K562 (cell line): ENCODE data around the gene MAN2B1. TPM values are rescaled to one million over a fixed set of nuclear protein-coding genes. Genes with fewer than 3 reads are reported as not detected.
A peak's percentile ranks its signal among the peaks of the same experiment; 100 is the strongest.

ENCODE experiments used
- ARID4B ChIP-seq: sonication (generic); formaldehyde crosslinking; IDR thresholded peaks from 2 replicates; pipeline ENCODE4 v1.8.0; 2022; ENCODE audit warnings: mild to moderate bottlenecking, missing genetic modification reagents
- ELK1 ChIP-seq: sonication (generic); formaldehyde crosslinking; IDR thresholded peaks from 2 replicates; pipeline ENCODE4 v1.8.1; 2022; ENCODE audit warnings: missing genetic modification reagents
- ETV1 ChIP-seq: fragments of 450-650 bp; conservative IDR thresholded peaks from 2 replicates; pipeline ENCODE4 v1.6.1; 2016; ENCODE audit warnings: missing genetic modification characterization, control low read depth, low read depth, missing compliant biosample characterization
- GABPB2 ChIP-seq: fragments of 250-450 bp; sonication (Bioruptor Pico); conservative IDR thresholded peaks from 2 replicates; pipeline ENCODE4 v1.5.1; 2021; ENCODE audit warnings: mild to moderate bottlenecking
- GTF2E2 ChIP-seq: fragments of 200-800 bp; sonication (Bioruptor generic); IDR thresholded peaks from 2 replicates; pipeline ENCODE4 v1.6.1; 2016; ENCODE audit warnings: missing genetic modification characterization, missing compliant biosample characterization
- KHSRP ChIP-seq: fragments of 450-650 bp; IDR thresholded peaks from 2 replicates; pipeline ENCODE4 v1.6.1; 2017
- NCOA6 ChIP-seq: fragments of 450-650 bp; IDR thresholded peaks from 2 replicates; pipeline ENCODE4 v1.6.1; 2017; ENCODE audit warnings: mild to moderate bottlenecking
- NRF1 ChIP-seq, 2 experiments: fragments of 450-650 bp; IDR thresholded peaks in 1 of 2; conservative IDR thresholded peaks in 1 of 2; 2 replicates each; pipeline ENCODE4 v1.6.1; 2014; ENCODE audit warnings: mild to moderate bottlenecking in 2 of 2
- POLR3A ChIP-seq: IDR thresholded peaks from 2 replicates; pipeline ENCODE4 v1.6.1; 2011; ENCODE audit warnings: borderline replicate concordance, mild to moderate bottlenecking, moderate library complexity; ENCODE audit not compliant: insufficient read length, insufficient read depth; ENCODE audit errors: extremely low read depth
- POU5F1 ChIP-seq: fragments of 150-350 bp; IDR thresholded peaks from 2 replicates; pipeline ENCODE4 v1.6.1; 2014; ENCODE audit warnings: borderline replicate concordance, low read length, low read depth, mild to moderate bottlenecking; ENCODE audit not compliant: partially characterized antibody
- PRPF4 ChIP-seq: fragments of 200-400 bp; formaldehyde crosslinking; IDR thresholded peaks from one replicate; pipeline ENCODE4 v1.6.1; 2017; ENCODE audit warnings: low read length, low read depth, mild to moderate bottlenecking; ENCODE audit not compliant: insufficient read depth, poor library complexity, severe bottlenecking
- SMAD3 ChIP-seq: fragments of 450-650 bp; formaldehyde crosslinking; conservative IDR thresholded peaks from 2 replicates; pipeline ENCODE4 v1.4.0; 2020; ENCODE audit warnings: mild to moderate bottlenecking
- TCFL5 ChIP-seq: fragments of 250-450 bp; sonication (Bioruptor Pico); conservative IDR thresholded peaks from 2 replicates; pipeline ENCODE4 v1.6.1; 2021; ENCODE audit warnings: mild to moderate bottlenecking, moderate library complexity, matching md5 sums
- ZBED1 ChIP-seq: IDR thresholded peaks from 2 replicates; pipeline ENCODE4 v1.6.1; 2014
- ZFPM2 ChIP-seq: fragments of 250-450 bp; sonication (Bioruptor Pico); IDR thresholded peaks from 2 replicates; pipeline ENCODE4 v1.5.1; 2022; ENCODE audit warnings: mild to moderate bottlenecking
- ZNF239 ChIP-seq: fragments of 250-450 bp; sonication (Bioruptor Pico); IDR thresholded peaks from 2 replicates; pipeline ENCODE4 v1.4.0; 2020; ENCODE audit warnings: mild to moderate bottlenecking
- ZNF280A ChIP-seq: fragments of 450-650 bp; IDR thresholded peaks from 2 replicates; pipeline ENCODE4 v1.6.1; 2018; ENCODE audit warnings: mild to moderate bottlenecking, low read depth; ENCODE audit not compliant: partially characterized antibody
- ZNF586 ChIP-seq: fragments of 450-650 bp; formaldehyde crosslinking; conservative IDR thresholded peaks from 2 replicates; pipeline ENCODE4 v1.4.0; 2020; ENCODE audit warnings: mild to moderate bottlenecking, moderate library complexity
- polyA plus RNA-seq, 8 experiments: library from polyadenylated mRNA; depleted of rRNA in 4 of 8; stranded (reverse) in 5 of 8; unstranded in 3 of 8; fragments of >200 nt; fragmentation: Nextera tagmentation in 2 of 8; fragmentation: Illumina TruSeq in 1 of 8; extraction: Ambion mirVana in 2 of 8; extraction: Trizol in 1 of 8; gene quantifications; 2 replicates each; pipeline versions ENCODE4 v1.2.1 to v1.2.3, GENCODE V29; 2011 to 2014; ENCODE audit warnings: inconsistent platforms in 1 of 8, missing spikeins in 1 of 8
- total RNA-seq, 7 experiments: library from RNA; depleted of rRNA in 6 of 7; stranded (reverse); fragments of >200 nt in 6 of 7; fragmentation: Illumina TruSeq in 2 of 7; extraction: Trizol in 2 of 7; gene quantifications; 2 replicates each; pipeline versions ENCODE4 v1.2.1 to v1.2.3, GENCODE V29; 2011 to 2021; ENCODE audit warnings: low replicate concordance in 1 of 7
- TF ChIP-seq, protein P1 (sequence below): fragments of 250-450 bp; sonication (Bioruptor Pico); IDR thresholded peaks from 2 replicates; pipeline ENCODE4 v1.8.0; 2021; ENCODE audit warnings: mild to moderate bottlenecking, moderate library complexity

The MAN2B1 gene
- total and polyA plus RNA-seq, 9 of the 15 experiments (the other 6 are each of a cell fraction or from before 2014, with no cell fraction given), result 0.59 to 33.8 (median 11.4) TPM

- TF ChIP-seq ZNF280A, result no peak
- no peak for TF ChIP-seq ZNF239 (CRISPR knock-in tag)
- no peak for TF ChIP-seq PRPF4
- TF ChIP-seq ZNF586 (CRISPR knock-in tag), result no peak
- peak; percentile 58 to 67 for TF ChIP-seq NRF1 (conservative IDR thresholded peaks at IDR 0.05 in 1 of 2, IDR thresholded peaks at IDR 0.05 in 1 of 2)
- TF ChIP-seq ETV1 (tag), result peak; percentile 95
- TF ChIP-seq KHSRP, result no peak
- TF ChIP-seq GTF2E2 (tag), result peak; percentile 60; the same call in 1 of the 2 replicates
- no peak for TF ChIP-seq POLR3A
- TF ChIP-seq NCOA6, result no peak
- peak; percentile 93 for TF ChIP-seq ARID4B
- TF ChIP-seq TCFL5 (CRISPR knock-in tag), result no peak
- TF ChIP-seq, protein P1, sequence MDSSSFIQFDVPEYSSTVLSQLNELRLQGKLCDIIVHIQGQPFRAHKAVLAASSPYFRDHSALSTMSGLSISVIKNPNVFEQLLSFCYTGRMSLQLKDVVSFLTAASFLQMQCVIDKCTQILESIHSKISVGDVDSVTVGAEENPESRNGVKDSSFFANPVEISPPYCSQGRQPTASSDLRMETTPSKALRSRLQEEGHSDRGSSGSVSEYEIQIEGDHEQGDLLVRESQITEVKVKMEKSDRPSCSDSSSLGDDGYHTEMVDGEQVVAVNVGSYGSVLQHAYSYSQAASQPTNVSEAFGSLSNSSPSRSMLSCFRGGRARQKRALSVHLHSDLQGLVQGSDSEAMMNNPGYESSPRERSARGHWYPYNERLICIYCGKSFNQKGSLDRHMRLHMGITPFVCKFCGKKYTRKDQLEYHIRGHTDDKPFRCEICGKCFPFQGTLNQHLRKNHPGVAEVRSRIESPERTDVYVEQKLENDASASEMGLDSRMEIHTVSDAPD (CRISPR knock-in tag), result no peak
- no peak for TF ChIP-seq ZFPM2 (CRISPR knock-in tag)
- TF ChIP-seq POU5F1, result peak; percentile 88
- peak; percentile 89; the same call in 1 of the 2 replicates for TF ChIP-seq ELK1 (CRISPR knock-in tag)
- TF ChIP-seq GABPB2 (CRISPR knock-in tag), result no peak
- peak; percentile 71; the same call in 1 of the 2 replicates for TF ChIP-seq SMAD3 (CRISPR knock-in tag)
- no peak for TF ChIP-seq ZBED1
Observed at GRCh38 chr19:12681074-12681987, 14.8 kb upstream of the MAN2B1 start, which contains the start of gene DHPS (continued).
